Panc1 (cell line): ENCODE data around the gene MBD3.

Source experiments
- CTCF ChIP-seq: fragments of 450-650 bp; IDR thresholded peaks from 2 replicates; pipeline ENCODE4 v1.5.1; 2017; ENCODE audit warnings: mild to moderate bottlenecking
- POLR2AphosphoS5 ChIP-seq: IDR thresholded peaks from 2 replicates; pipeline ENCODE4 v1.6.1; 2012; ENCODE audit warnings: mild to moderate bottlenecking, low read depth, low read length, moderate library complexity

- TF ChIP-seq CTCF (no peak), POLR2AphosphoS5 (no peak)
Observed at GRCh38 chr19:1613808-1614570, 21.3 kb upstream of the MBD3 start.
